ENCODE results near the gene OR5AU1.
A peak's percentile ranks its signal among the peaks of the same experiment; 100 is the strongest.

Gene OR5AU1

GRCh38 chr14:21107283-21107800 lies 48.5 kb downstream of the OR5AU1 start:
- TF ChIP-seq CTCF (conservative IDR thresholded peaks at IDR 0.05; ENCODE audit: low read depth, low read length) = no peak
- peak overlapping the region; percentile 40; the same call in 1 of the 2 replicates for H3K27ac ChIP-seq
- peaks cover 74% of the 10 kb centered on the region for H3K4me1 ChIP-seq (ENCODE audit: low read depth, poor library complexity, severe bottlenecking)
- no peak overlapping the region for H3K9ac ChIP-seq
- no peak overlapping the region for H3K4me3 ChIP-seq (IDR thresholded peaks at IDR 0.05; ENCODE audit: insufficient read depth, low read depth, low read length)
- H3K36me3 ChIP-seq (ENCODE audit: insufficient read depth) = no peaks in the 10 kb centered on the region
- no peaks in the 10 kb centered on the region for H4K20me1 ChIP-seq (ENCODE audit: insufficient read depth)
- no peaks in the 10 kb centered on the region for H3K79me2 ChIP-seq (ENCODE audit: insufficient read depth, low read depth)
- H2AFZ ChIP-seq (ENCODE audit: low read depth) = peak overlapping the region; percentile 56
- peak overlapping the region; percentile 51; the same call in 1 of the 2 replicates for H3K4me2 ChIP-seq
- no peaks in the 10 kb centered on the region for H3K27me3 ChIP-seq (ENCODE audit: insufficient read depth, low read depth)

- H3K4me2 ChIP-seq = peak overlapping the region; percentile 51
- H3K27me3 ChIP-seq (ENCODE audit: insufficient read depth, low read depth) = no peaks in the 10 kb centered on the region
- H3K4me3 ChIP-seq (IDR thresholded peaks at IDR 0.05; ENCODE audit: insufficient read depth, low read depth, low read length) = no peak overlapping the region
- peak; percentile 77 for TF ChIP-seq CTCF (conservative IDR thresholded peaks at IDR 0.05; ENCODE audit: low read depth, low read length)
- no peak overlapping the region; the same call in 1 of the 2 replicates for H3K9ac ChIP-seq
- H2AFZ ChIP-seq (ENCODE audit: low read depth) = peak overlapping the region; percentile 56
- H3K79me2 ChIP-seq (ENCODE audit: insufficient read depth, low read depth) = no peaks in the 10 kb centered on the region
- no peaks in the 10 kb centered on the region for H4K20me1 ChIP-seq (ENCODE audit: insufficient read depth)
- peak overlapping the region; percentile 40 for H3K27ac ChIP-seq
- H3K4me1 ChIP-seq (ENCODE audit: low read depth, poor library complexity, severe bottlenecking) = peaks cover 78% of the 10 kb centered on the region
- no peaks in the 10 kb centered on the region for H3K36me3 ChIP-seq (ENCODE audit: insufficient read depth)
Observed at GRCh38 chr14:21106498-21107282, 49.2 kb downstream of the OR5AU1 start.

GRCh38 chr14:21106176-21106497 lies 49.7 kb downstream of the OR5AU1 start:
- Histone ChIP-seq H2AFZ (ENCODE audit: low read depth) (peak overlapping the region; percentile 56), H3K27me3 (ENCODE audit: insufficient read depth, low read depth) (no peaks in the 10 kb centered on the region), H4K20me1 (ENCODE audit: insufficient read depth) (no peaks in the 10 kb centered on the region), H3K4me1 (ENCODE audit: low read depth, poor library complexity, severe bottlenecking) (peaks cover 76% of the 10 kb centered on the region), H3K4me3 (IDR thresholded peaks at IDR 0.05; ENCODE audit: insufficient read depth, low read depth, low read length) (no peak overlapping the region), H3K79me2 (ENCODE audit: insufficient read depth, low read depth) (no peaks in the 10 kb centered on the region), H3K4me2 (peak overlapping the region; percentile 51), H3K9ac (no peak overlapping the region), H3K36me3 (ENCODE audit: insufficient read depth) (no peaks in the 10 kb centered on the region), H3K27ac (peak overlapping the region; percentile 40; the same call in 1 of the 2 replicates)
- TF ChIP-seq CTCF (conservative IDR thresholded peaks at IDR 0.05; ENCODE audit: low read depth, low read length) = no peak

- Histone ChIP-seq H3K36me3 (ENCODE audit: insufficient read depth) (no peaks in the 10 kb centered on the region), H3K9ac (no peak overlapping the region), H3K79me2 (ENCODE audit: insufficient read depth, low read depth) (no peaks in the 10 kb centered on the region), H3K4me2 (peak overlapping the region; percentile 52; the same call in 1 of the 2 replicates), H3K4me1 (ENCODE audit: low read depth, poor library complexity, severe bottlenecking) (peaks cover 66% of the 10 kb centered on the region), H2AFZ (ENCODE audit: low read depth) (no peak overlapping the region), H3K4me3 (IDR thresholded peaks at IDR 0.05; ENCODE audit: insufficient read depth, low read depth, low read length) (no peak overlapping the region), H3K27me3 (ENCODE audit: insufficient read depth, low read depth) (no peaks in the 10 kb centered on the region), H3K27ac (peak overlapping the region; percentile 99; the same call in 1 of the 2 replicates), H4K20me1 (ENCODE audit: insufficient read depth) (no peaks in the 10 kb centered on the region)
- TF ChIP-seq CTCF (conservative IDR thresholded peaks at IDR 0.05; ENCODE audit: low read depth, low read length) = no peak
Observed at GRCh38 chr14:21105095-21105494, 50.8 kb downstream of the OR5AU1 start.
